ENCODE results near the gene PLXNA4.

GRCh38 chr7:132317701-132318351 is 258.4 kb downstream of the PLXNA4 start:
- no peak for TF ChIP-seq CTCF (optimal IDR thresholded peaks at IDR 0.05 in 1 of 3, IDR thresholded peaks at IDR 0.05 in 1 of 3, conservative IDR thresholded peaks at IDR 0.05 in 1 of 3; ENCODE audit: extremely low read depth in 1 of 3, insufficient read depth in 2 of 3, low read length in 3 of 3)
- no peak for TF ChIP-seq EZH2 (IDR thresholded peaks at IDR 0.05; ENCODE audit: low read length)

Data from keratinocyte (primary cell).